Liver (tissue), 3 donors: ENCODE data around the gene STAMBPL1.

Source experiments
- FOXA1 ChIP-seq: IDR thresholded peaks from 2 replicates; pipeline ENCODE4 v1.6.1; 2016; ENCODE audit warnings: antibody characterized with exemption
- GABPA ChIP-seq, 2 donors: IDR thresholded peaks in 1 of 2; conservative IDR thresholded peaks in 1 of 2; 2 replicates each; pipeline ENCODE4 v1.6.1; 2016; ENCODE audit warnings: antibody characterized with exemption in 2 of 2, mild to moderate bottlenecking in 1 of 2, moderate library complexity in 1 of 2
- JUND ChIP-seq, 2 donors: IDR thresholded peaks; 2 replicates each; pipeline ENCODE4 v1.6.1; 2016; ENCODE audit warnings: antibody characterized with exemption in 2 of 2
- RAD21 ChIP-seq, 2 donors: IDR thresholded peaks; 2 replicates each; pipeline ENCODE4 v1.6.1; 2016; ENCODE audit warnings: antibody characterized with exemption in 2 of 2, mild to moderate bottlenecking in 2 of 2
- SP1 ChIP-seq: IDR thresholded peaks from 2 replicates; pipeline ENCODE4 v1.6.1; 2018; ENCODE audit warnings: antibody characterized with exemption, mild to moderate bottlenecking
- TAF1 ChIP-seq: conservative IDR thresholded peaks from 2 replicates; pipeline ENCODE4 v1.6.1; 2016; ENCODE audit warnings: antibody characterized with exemption, mild to moderate bottlenecking
- YY1 ChIP-seq: IDR thresholded peaks from 2 replicates; pipeline ENCODE4 v1.6.1; 2016; ENCODE audit warnings: antibody characterized with exemption, mild to moderate bottlenecking
- TF ChIP-seq, protein P1 (sequence below): fragments of 150-350 bp; IDR thresholded peaks from 2 replicates; pipeline ENCODE4 v1.5.1; 2017; ENCODE audit warnings: improper control_type of control experiment, low read depth, low read length; ENCODE audit not compliant: missing input control
- TF ChIP-seq, protein P2 (sequence below): IDR thresholded peaks from 2 replicates; pipeline ENCODE4 v1.6.1; 2016; ENCODE audit warnings: antibody characterized with exemption
- TF ChIP-seq, protein P3 (sequence below): IDR thresholded peaks from 2 replicates; pipeline ENCODE4 v1.6.1; 2016; ENCODE audit warnings: antibody characterized with exemption, mild to moderate bottlenecking
- TF ChIP-seq, protein P4 (sequence below): IDR thresholded peaks from 2 replicates; pipeline ENCODE4 v1.6.1; 2016; ENCODE audit warnings: antibody characterized with exemption
- TF ChIP-seq, protein P5 (sequence below): IDR thresholded peaks from 2 replicates; pipeline ENCODE4 v1.6.1; 2016; ENCODE audit warnings: antibody characterized with exemption
- donor health status: healthy.
- donor health status: healthy.

DNA sequence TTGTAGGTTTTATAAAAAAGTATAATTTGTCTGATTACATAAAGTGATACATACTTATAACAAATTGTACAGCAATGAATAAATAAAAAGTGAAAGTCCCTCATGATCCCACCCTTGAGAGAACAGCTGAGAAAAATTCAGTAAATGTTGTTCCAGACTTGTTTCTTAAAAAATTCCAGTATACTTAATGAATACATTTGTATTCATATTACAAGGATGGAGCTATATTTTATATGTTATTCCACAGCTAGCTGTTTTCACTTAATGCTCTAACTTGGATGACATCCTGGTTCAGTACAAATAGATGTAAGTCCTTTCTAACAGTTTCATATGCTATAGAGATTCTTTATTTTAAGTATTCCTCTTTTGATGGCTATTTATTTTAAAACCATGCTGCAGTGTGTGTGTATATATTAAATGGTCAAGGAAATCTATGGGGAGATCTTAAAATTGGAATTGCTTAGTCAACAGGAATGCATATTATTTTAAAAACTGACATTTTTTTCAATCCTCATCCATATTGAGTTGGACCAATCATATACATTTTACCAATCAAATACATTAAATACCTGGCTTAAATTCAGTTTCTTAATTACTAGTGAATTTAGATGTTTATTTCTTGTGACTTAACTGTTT lies 8.9 kb downstream of the STAMBPL1 start:
- TF ChIP-seq FOXA1 (no peak), SP1 (no peak), GABPA (IDR thresholded peaks at IDR 0.05 in 1 of 2, conservative IDR thresholded peaks at IDR 0.05 in 1 of 2) (no peak), JUND (IDR thresholded peaks at IDR 0.05) (no peak), YY1 (no peak), RAD21 (IDR thresholded peaks at IDR 0.05) (no peak), TAF1 (no peak)
- TF ChIP-seq, protein P1, sequence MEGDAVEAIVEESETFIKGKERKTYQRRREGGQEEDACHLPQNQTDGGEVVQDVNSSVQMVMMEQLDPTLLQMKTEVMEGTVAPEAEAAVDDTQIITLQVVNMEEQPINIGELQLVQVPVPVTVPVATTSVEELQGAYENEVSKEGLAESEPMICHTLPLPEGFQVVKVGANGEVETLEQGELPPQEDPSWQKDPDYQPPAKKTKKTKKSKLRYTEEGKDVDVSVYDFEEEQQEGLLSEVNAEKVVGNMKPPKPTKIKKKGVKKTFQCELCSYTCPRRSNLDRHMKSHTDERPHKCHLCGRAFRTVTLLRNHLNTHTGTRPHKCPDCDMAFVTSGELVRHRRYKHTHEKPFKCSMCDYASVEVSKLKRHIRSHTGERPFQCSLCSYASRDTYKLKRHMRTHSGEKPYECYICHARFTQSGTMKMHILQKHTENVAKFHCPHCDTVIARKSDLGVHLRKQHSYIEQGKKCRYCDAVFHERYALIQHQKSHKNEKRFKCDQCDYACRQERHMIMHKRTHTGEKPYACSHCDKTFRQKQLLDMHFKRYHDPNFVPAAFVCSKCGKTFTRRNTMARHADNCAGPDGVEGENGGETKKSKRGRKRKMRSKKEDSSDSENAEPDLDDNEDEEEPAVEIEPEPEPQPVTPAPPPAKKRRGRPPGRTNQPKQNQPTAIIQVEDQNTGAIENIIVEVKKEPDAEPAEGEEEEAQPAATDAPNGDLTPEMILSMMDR = no peak
- TF ChIP-seq, protein P2, sequence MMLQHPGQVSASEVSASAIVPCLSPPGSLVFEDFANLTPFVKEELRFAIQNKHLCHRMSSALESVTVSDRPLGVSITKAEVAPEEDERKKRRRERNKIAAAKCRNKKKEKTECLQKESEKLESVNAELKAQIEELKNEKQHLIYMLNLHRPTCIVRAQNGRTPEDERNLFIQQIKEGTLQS = no peak
- TF ChIP-seq, protein P3, sequence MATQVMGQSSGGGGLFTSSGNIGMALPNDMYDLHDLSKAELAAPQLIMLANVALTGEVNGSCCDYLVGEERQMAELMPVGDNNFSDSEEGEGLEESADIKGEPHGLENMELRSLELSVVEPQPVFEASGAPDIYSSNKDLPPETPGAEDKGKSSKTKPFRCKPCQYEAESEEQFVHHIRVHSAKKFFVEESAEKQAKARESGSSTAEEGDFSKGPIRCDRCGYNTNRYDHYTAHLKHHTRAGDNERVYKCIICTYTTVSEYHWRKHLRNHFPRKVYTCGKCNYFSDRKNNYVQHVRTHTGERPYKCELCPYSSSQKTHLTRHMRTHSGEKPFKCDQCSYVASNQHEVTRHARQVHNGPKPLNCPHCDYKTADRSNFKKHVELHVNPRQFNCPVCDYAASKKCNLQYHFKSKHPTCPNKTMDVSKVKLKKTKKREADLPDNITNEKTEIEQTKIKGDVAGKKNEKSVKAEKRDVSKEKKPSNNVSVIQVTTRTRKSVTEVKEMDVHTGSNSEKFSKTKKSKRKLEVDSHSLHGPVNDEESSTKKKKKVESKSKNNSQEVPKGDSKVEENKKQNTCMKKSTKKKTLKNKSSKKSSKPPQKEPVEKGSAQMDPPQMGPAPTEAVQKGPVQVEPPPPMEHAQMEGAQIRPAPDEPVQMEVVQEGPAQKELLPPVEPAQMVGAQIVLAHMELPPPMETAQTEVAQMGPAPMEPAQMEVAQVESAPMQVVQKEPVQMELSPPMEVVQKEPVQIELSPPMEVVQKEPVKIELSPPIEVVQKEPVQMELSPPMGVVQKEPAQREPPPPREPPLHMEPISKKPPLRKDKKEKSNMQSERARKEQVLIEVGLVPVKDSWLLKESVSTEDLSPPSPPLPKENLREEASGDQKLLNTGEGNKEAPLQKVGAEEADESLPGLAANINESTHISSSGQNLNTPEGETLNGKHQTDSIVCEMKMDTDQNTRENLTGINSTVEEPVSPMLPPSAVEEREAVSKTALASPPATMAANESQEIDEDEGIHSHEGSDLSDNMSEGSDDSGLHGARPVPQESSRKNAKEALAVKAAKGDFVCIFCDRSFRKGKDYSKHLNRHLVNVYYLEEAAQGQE = no peak
- TF ChIP-seq, protein P4, sequence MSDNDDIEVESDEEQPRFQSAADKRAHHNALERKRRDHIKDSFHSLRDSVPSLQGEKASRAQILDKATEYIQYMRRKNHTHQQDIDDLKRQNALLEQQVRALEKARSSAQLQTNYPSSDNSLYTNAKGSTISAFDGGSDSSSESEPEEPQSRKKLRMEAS = no peak
- TF ChIP-seq, protein P5, sequence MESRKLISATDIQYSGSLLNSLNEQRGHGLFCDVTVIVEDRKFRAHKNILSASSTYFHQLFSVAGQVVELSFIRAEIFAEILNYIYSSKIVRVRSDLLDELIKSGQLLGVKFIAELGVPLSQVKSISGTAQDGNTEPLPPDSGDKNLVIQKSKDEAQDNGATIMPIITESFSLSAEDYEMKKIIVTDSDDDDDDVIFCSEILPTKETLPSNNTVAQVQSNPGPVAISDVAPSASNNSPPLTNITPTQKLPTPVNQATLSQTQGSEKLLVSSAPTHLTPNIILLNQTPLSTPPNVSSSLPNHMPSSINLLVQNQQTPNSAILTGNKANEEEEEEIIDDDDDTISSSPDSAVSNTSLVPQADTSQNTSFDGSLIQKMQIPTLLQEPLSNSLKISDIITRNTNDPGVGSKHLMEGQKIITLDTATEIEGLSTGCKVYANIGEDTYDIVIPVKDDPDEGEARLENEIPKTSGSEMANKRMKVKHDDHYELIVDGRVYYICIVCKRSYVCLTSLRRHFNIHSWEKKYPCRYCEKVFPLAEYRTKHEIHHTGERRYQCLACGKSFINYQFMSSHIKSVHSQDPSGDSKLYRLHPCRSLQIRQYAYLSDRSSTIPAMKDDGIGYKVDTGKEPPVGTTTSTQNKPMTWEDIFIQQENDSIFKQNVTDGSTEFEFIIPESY = no peak
